ENCODE results near the gene CPS1. TPM values are rescaled to one million over a fixed set of nuclear protein-coding genes. Genes with fewer than 3 reads are reported as not detected.

The CPS1 gene
- total and polyA plus RNA-seq, 2 of the 8 experiments (the other 6 are each of a cell fraction or from before 2014, with no cell fraction given) = 7.9 to 15.7 TPM

- Histone ChIP-seq H3K9me3 (ENCODE audit: insufficient read depth in 2 of 2, low read depth in 1 of 2, low read length in 1 of 2) (no peaks in the 10 kb centered on the region), H2BK5ac (ENCODE audit: low read depth, low read length) (no peak overlapping the region), H2AK5ac (ENCODE audit: low read depth, low read length) (no peak overlapping the region), H2BK20ac (ENCODE audit: low read length) (no peak overlapping the region), H3K4me1 (replicated peaks in 1 of 4; ENCODE audit: control insufficient read depth in 3 of 4, insufficient read depth in 4 of 4, low read length in 3 of 4) (peaks cover 0 to 10% (median 4%) of the 10 kb centered on the region in 4 experiments; a peak in 4 of 7 replicates), H3K36me3 (ENCODE audit: control insufficient read depth in 2 of 4, insufficient read depth in 4 of 4, low read length in 3 of 4) (no peaks in the 10 kb centered on the region), H3K18ac (ENCODE audit: extremely low read depth, low read length) (no peak overlapping the region), H2BK120ac (replicated peaks; ENCODE audit: low read depth, low read length) (no peak overlapping the region), H2AFZ (ENCODE audit: low read length) (no peak overlapping the region), H3K14ac (ENCODE audit: insufficient read length) (no peak overlapping the region), H4K5ac (ENCODE audit: insufficient read length, low read depth, low read length) (no peak overlapping the region), H4K8ac (ENCODE audit: extremely low read depth, insufficient read depth, low read length) (no peak overlapping the region), H3K23ac (ENCODE audit: insufficient read length) (no peak overlapping the region), H4K20me1 (replicated peaks in 1 of 2; ENCODE audit: control insufficient read depth in 1 of 2, insufficient read depth in 2 of 2, low read length in 2 of 2) (no peaks in the 10 kb centered on the region), H2BK15ac (ENCODE audit: low read length) (no peak overlapping the region), H3K56ac (replicated peaks; ENCODE audit: insufficient read length, low read depth, low read length) (no peak overlapping the region), H3K4ac (replicated peaks; ENCODE audit: insufficient read length, low read depth, low read length) (no peak overlapping the region), H4K91ac (replicated peaks; ENCODE audit: insufficient read length, low read length) (no peak overlapping the region), H3K23me2 (ENCODE audit: low read depth, low read length) (no peaks in the 10 kb centered on the region), H3K4me2 (ENCODE audit: insufficient read depth in 1 of 2, low read depth in 2 of 2, low read length in 2 of 2) (no peak overlapping the region), H3K79me2 (ENCODE audit: control insufficient read depth in 1 of 2, insufficient read depth in 2 of 2, low read length in 2 of 2) (no peaks in the 10 kb centered on the region), H3K9ac (replicated peaks in 1 of 4; ENCODE audit: extremely low read depth in 1 of 4, low read depth in 3 of 4, low read length in 3 of 4) (no peak overlapping the region), H3K4me3 (ENCODE audit: extremely low read depth in 1 of 4, insufficient read depth in 2 of 4, low read depth in 3 of 4, low read length in 4 of 4) (no peak overlapping the region), H3K27me3 (replicated peaks in 1 of 4; ENCODE audit: control insufficient read depth in 3 of 4, extremely low read depth in 1 of 4, insufficient read depth in 3 of 4, low read length in 3 of 4) (no peaks in the 10 kb centered on the region), H3K27ac (ENCODE audit: low read depth, low read length) (no peak overlapping the region), H2BK12ac (ENCODE audit: low read depth, low read length) (no peak overlapping the region), H3K79me1 (ENCODE audit: low read depth, low read length) (no peaks in the 10 kb centered on the region)
- DNase-seq (ENCODE audit: low read depth in 1 of 2, low spot score in 2 of 2) (no peak), FAIRE-seq (no peak)
- POLR2A ChIA-PET (ENCODE audit: partially characterized antibody) = no interaction called here
- CTCF ChIA-PET (ENCODE audit: partially characterized antibody) = interaction anchor here (1.3 to 4.6 kb wide), 3 partner anchors 11 to 28 kb away, joined by 3 to 19 read pairs (median 4); no protein-coding TSS in a partner anchor
- 85% methylated on average over 3 of the region's 3 CpGs; no CpG with 5 or more reads in 1 of the 2 experiments for WGBS, 2 experiments (ENCODE audit: extremely low coverage in 1 of 2, insufficient coverage in 1 of 2, insufficient read length in 1 of 2, insufficient replicate concordance in 2 of 2, low coverage in 1 of 2, low lambda C conversion rate in 2 of 2, missing lambda C conversion rate in 1 of 2)
- TF ChIP-seq RFX5 (IDR thresholded peaks at IDR 0.05; ENCODE audit: borderline replicate concordance, low read depth, low read length) (no peak), SAP30 (IDR thresholded peaks at IDR 0.05; ENCODE audit: insufficient read depth, insufficient replicate concordance, low read length) (no peak), TBP (IDR thresholded peaks at IDR 0.05; ENCODE audit: low read depth, low read length) (no peak), EZH2 (IDR thresholded peaks at IDR 0.05; ENCODE audit: low read depth, low read length, severe bottlenecking) (no peak), EGR1 (IDR thresholded peaks at IDR 0.05; ENCODE audit: borderline replicate concordance, low read depth, low read length) (no peak), POLR2AphosphoS5 (IDR thresholded peaks at IDR 0.05; ENCODE audit: low read depth, low read length) (no peak), RBBP5 (IDR thresholded peaks at IDR 0.05; ENCODE audit: borderline replicate concordance, low read depth, low read length) (no peak), GABPA (IDR thresholded peaks at IDR 0.05; ENCODE audit: borderline replicate concordance, insufficient read depth, low read length) (no peak), NANOG (IDR thresholded peaks at IDR 0.05; ENCODE audit: insufficient read depth, low read depth, low read length, poor library complexity, severe bottlenecking) (no peak), TEAD4 (IDR thresholded peaks at IDR 0.05; ENCODE audit: low read depth, low read length) (no peak), KDM1A (IDR thresholded peaks at IDR 0.05; ENCODE audit: borderline replicate concordance, low read length) (no peak), BRCA1 (IDR thresholded peaks at IDR 0.05; ENCODE audit: low read depth, low read length) (no peak), YY1 (IDR thresholded peaks at IDR 0.05; ENCODE audit: low read depth, low read length) (no peak), POU5F1 (IDR thresholded peaks at IDR 0.05; ENCODE audit: low read depth, low read length) (no peak), CEBPB (IDR thresholded peaks at IDR 0.05; ENCODE audit: low read depth, low read length) (no peak)
These were observed 24.9 kb upstream of the CPS1 start for GRCh38 chr2:210531482-210531881.
